ENCODE measurements around the gene HLF. TPM values are rescaled to one million over a fixed set of nuclear protein-coding genes. Genes with fewer than 3 reads are reported as not detected.

Gene HLF
- total RNA-seq, 1 donor from 2014 or later, result not detected

DNA sequence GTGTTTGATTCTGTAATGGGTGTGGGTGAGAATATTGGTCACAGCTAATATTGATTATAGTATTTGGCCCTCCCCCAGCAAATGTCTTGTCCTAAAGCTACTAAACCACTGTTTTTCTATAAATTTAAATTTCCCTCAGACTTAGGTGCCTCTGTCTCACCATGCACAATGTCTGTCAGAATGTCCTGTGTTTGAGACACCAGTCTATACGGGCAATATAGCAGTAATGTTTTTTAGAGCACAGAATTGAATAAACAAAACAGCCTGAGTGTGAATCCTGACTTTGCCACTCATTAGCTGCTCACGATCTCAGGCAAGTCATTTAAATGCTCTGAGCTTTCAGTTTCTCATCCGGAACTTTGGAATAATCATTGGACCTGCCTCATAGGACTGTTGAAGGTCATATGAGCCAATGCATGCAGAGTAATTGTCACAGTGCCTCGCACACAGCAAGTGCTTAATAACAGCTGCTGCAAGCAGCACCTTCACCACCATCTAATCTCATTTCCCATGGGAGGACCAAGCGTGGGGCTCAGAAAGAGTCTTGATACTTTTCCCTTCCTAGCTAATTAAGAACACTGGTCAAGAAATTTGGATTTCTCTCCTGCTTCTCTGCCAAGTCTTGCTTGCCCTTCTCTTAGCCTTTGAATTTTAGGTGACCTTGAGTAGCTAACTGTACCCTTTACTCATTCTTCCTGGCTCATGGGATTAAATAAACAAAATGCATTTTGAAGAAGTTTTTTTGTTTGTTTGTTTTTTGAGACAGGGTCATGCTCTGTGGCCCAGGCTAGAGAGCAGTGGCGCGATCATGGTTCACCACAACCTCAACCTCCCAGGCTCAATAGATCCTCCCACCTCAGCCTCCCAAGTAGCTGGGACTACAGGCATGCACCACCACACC, 9.8 kb downstream of the HLF start:
- DNase-seq (ENCODE audit: low read depth in 2 of 2), result no peak

GRCh38 chr17:55275894-55276804, 11.4 kb downstream of the HLF start:
- no peak for DNase-seq (ENCODE audit: low read depth in 2 of 2)

GRCh38 chr17:55278173-55278961, 13.6 kb downstream of the HLF start:
- DNase-seq (ENCODE audit: low read depth in 2 of 2), result no peak

DNA sequence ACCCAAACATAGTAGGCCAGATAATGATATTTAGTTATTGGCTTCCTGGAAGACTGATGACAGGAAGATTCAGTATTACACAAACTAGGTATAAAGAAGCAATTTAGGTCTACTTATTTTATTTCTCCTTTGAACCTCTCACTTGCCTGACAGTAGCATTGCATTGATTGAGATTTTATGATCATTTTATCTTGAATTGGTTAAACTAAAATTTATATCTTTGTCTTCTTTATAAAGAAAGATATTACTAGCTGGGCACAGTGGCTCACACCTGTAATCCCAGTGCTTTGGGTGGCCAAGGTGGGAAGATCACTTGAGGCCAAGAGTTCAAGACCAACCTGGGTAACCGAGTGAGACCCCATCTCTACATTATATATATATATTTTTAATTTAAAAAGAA, 14.4 kb downstream of the HLF start:
- no peak for DNase-seq (ENCODE audit: low read depth in 2 of 2)

DNA sequence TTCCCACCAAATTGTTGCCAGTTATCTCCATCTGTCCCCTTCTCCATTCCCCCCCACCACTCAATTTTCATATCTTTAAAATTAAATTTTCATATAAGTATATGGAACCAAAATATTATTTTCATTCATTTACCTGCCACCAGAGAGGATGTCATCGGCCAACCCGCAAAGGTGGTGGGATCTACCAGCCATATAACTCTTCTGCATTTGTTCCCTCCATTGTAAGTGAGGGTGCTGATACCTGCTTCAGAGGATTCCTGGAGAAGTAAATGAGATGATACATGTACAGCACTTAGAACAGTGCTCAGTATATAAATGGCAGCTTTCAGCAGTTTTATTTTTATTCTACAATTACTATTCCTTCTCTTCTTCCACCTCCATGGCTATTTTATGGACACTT, 15.0 kb downstream of the HLF start:
- no peak for DNase-seq (ENCODE audit: low read depth in 2 of 2)

DNA sequence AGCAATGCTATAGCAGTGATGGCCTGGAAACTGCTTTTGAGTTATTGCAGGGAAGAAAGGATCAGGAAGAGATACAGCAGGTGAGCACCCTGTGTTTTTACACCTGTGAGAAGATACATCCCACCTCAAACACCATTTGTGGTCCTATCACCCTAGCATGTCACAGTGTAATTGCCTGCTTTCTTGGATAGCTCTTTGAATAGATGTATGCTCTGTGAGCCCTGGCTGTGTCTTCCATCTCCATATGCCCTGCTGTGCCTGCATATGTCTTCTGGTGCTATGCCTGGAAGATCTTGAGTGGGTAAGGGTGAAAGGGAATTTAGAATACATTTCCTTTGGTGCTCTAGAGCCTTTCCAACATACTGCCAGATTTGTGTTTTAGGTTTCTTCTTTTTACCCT, 15.5 kb downstream of the HLF start:
- no peak for DNase-seq (ENCODE audit: low read depth in 2 of 2)

DNA sequence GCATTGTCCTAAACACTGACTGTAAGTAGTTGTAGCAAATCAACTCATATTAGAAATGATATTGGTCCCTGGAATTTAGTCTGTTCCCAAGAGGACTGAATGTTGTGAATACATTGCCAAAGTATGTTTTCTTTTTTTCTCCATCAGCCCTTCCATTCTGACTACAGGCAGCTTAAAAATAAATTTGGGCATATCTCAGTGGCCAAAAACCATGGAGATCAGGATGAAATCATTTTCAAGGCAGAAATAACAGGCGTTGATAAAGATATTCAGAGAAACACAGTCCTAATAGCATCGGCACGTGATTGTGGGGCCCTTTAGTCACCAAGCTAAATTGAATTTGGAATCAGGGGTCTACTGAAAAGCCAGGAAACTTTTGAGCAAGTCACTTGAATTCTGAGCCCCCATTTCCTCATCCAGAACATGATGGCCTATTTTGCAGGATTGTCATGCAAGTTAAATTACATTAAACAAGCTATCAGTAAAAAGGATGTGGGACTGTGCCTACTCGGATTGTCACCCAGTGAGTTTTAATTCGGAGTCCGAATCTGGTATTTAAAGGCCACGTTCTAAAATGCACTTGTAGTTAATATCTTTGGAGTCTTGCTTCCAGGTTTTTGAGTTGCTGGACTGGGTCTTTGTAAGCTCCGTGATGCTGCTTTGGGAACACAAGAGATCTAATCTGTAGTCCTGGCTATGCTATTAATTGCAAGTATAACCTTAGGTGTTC, 17.1 kb downstream of the HLF start:
- no peak for DNase-seq (ENCODE audit: low read depth in 2 of 2)

GRCh38 chr17:55282379-55282702, 17.6 kb downstream of the HLF start:
- DNase-seq (ENCODE audit: low read depth in 2 of 2), result no peak

DNA sequence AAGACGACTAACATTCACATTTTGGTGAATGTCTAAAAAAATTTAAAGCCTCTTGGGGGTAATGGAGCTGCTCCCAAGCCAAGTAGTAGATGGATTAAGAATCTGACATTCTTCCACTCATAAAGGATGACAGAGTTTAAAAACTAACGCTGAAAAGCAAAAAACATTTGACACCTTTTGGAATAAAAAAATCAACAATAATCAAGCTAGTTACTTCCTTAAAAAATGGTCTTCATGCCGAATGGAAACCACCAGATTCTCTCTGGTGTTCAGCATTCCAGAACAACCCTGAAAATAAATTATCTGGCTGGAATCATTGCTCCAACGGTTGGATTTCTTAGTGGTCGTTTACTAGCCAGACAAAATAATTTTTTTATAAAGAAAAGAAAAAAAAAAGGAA, 18.0 kb downstream of the HLF start:
- DNase-seq (ENCODE audit: low read depth in 2 of 2), result no peak

DNA sequence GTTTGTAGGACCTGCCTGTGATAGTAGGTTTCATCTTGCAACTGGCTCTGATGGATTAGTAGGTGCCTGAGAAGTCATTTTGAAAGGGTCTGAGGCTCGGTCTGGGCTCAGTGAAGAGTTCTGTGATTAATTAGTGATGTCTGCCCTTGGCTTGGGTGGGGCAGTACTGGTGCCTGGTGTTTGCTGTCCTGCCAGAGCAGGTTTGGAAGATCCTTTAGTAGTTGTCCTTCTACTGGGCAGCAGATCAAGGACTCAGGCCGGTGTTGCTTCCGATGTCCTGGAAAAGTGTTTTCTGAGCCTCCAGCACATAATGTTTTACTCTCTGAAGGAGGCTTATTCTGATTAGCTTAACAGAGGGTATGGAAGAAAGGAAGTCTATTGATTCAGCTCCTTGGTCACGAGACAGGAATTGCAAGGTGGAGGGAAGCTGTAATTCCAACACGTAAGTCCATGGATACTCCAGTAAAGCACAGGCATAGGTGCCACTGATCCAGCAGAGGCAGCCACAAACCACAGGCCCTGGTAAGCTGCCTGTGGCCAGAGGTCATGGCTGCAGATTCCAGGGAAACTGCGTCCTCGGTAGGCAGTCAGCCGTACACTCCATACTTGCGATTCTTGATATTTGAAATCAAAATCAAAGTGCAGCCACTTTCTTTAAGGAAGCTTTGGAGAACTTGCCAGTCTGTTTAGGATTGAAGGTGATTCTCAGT, 18.7 kb downstream of the HLF start:
- DNase-seq (ENCODE audit: low read depth in 2 of 2), result no peak

DNA sequence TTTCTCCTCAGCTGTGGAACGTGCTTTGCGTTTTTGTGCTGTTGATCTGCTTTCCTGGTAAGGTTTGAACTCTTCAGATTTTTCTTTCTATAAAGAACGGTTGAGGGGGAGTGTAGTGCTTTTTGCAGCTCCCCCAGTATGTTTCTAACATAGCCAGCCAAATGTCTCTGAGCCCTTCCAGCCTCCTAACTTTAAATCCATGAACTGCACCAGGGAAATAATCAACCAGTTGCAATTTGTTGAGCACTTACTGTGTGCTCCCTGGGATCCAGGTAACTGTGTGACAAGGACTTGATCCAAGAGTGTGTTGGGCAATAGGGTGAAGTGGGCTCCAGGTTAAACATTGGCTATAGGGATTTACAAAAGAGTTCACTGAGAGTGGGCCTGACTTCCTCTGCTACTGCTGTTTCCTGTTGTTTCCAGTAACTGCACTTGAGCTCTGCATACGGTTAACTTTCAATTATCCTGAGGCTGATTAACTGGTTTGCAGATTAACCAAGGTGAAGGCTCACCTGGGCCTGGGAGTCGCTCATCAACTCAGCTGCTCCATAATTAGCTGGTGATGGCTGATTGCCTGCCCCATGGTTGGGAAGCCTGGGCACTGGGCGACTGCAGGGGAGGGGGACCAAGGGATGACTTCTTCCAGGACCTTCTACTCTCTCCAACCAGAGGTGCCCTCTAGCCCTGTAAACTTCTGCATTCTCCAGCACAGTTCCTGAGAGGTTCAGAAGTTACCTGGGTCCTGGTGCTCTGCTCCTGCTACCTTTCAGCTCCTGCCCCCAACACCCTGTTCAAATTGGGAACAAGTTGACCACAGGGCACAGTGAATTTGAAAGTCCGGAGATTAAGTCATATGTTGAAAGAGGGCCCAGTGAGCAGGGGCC, 19.5 kb downstream of the HLF start:
- peak in 1 of 2 donors; percentile 15 for DNase-seq (ENCODE audit: low read depth in 2 of 2)

- no peak for DNase-seq (ENCODE audit: low read depth in 2 of 2)
Measured at GRCh38 chr17:55284944-55285339, 20.2 kb downstream of the HLF start.

DNA sequence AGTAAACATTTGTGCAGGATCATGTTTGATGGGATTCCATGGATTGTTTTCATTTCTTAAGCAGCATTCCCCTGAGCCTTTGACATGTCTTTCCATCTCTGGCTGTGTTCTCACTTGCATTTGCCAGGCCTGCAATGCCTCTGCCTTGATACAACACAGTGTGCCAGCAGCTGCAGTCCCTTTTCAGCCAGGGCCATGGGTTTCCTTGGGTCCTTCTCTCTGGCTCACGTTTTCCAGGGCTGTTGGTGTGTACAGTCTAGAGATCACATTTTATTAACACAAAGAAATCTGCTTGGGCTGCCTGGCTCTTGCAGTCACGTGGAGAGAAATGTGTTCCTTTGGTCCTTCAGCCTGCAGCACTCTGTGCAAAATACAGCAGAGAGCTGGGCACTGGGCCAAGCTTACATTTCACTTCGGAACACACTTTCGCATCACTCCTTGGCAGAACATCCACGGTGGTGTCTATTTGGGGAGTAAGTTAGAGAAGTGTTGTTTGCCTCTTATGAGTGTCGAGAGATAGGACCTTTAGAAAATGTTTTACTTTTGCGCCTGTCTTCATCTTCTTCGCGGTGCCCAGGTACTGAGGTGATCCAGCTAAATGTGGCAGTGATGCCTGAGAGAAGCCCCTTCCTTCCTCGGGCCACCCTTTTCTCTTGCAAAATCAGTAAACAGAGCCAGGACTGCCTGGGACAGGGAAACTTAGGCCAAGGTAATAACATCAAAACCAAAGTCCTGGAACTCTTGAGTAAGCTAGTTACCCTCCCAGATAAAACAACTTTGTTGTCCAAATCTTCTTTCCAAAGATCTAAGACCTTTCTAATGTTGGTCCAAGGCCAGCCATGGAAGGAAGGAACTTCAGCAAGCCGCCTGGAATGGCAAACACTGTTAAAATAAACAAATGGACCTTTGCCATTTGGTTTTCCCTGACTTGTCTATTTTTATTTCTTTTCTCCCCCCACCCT, 20.9 kb downstream of the HLF start:
- DNase-seq (ENCODE audit: low read depth in 2 of 2), result peak in 1 of 2 donors; percentile 51

DNA sequence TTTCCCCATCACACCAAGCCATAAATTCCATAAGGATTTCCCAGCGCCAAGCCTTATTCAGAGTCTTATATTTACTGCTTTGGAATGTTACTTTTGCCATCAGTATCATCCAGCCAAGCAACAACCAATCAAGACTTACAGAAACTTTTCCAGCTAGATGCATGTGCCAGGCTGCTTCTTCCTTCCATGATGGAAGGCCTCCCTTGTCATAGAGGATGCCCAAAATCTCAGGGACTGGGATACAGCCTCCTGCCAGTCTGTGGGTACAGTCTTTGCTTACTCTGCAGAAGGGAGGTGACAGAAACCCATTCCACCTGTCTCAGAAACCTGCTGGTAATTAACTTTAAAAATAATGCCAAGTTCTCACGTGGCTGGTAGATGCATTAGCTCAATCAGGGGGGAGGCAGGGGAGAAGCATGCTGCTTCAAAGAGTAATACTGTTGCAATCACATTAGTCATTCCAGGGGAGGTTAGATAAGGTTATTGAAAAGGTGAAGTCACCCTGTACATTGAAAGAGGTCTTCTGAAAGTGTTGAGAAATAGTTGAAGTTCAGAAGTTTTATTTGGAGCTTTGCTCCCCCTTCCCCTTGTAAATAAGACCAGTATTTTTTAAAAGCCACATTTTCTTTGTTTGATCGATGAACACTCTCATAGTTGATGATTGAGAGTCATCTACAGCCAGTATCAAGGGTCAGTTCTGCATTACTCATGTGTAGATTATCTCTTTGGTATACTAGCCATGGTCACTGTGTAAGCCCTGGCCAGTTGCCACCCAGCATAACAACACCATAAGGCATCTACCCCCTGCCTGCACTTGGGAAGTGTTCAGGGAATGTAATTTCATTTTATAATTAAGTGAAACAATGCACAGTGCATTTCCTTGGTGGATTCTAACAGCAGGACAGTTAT, 22.2 kb downstream of the HLF start:
- DNase-seq (ENCODE audit: low read depth in 2 of 2), result no peak

DNA sequence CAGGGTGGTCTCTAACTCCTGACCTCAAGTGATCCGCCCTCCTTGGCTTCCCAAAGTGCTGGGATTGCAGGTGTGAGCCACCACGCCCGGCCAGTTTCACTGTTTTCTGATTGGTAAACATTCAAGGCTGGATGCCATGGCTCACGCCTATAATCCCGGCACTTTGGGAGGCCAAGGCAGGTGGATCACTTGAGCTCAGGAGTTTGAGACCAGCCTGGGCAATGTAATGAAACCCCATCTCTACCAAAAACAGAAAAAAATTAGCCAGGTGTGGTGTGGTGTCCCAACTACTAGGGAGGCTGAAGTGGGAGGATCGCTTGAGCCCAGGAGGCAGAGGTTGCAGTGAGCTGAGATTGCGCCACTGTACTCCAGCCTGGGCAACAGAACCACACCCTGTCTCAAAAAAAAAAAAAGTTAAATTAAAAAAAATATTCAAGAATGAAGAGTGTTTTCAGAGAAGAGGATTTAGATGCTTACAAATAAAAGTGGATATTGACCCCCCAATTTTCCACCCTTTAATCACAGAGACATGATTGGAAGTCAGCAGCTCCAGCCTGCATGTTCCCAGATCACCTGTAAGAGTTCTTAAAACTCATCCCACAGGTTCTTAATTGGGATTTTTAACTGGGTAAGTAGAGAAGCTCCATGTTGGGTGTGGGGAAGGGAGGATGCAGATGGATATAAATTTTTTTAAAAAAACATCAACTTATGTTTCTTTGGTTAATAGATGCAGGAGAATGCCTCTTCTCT, 23.8 kb downstream of the HLF start:
- no peak for DNase-seq (ENCODE audit: low read depth in 2 of 2)

DNA sequence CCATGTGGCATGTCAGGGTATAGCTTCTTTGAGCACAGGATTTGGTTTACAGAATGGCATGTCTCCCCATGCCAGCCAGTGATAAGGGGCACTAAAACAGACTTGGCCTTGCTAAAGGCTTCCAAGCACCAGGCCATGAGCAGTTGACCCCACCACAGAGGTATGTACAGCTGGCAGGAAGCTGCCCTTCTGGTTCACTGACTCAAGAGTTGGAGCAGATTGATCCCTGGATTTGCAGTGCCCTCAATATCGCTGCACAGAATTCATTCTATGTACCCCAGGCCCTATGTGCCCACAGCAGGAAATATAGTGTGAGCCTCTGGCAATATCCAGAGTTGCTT, 24.3 kb downstream of the HLF start:
- no peak for DNase-seq (ENCODE audit: low read depth in 2 of 2)

DNA sequence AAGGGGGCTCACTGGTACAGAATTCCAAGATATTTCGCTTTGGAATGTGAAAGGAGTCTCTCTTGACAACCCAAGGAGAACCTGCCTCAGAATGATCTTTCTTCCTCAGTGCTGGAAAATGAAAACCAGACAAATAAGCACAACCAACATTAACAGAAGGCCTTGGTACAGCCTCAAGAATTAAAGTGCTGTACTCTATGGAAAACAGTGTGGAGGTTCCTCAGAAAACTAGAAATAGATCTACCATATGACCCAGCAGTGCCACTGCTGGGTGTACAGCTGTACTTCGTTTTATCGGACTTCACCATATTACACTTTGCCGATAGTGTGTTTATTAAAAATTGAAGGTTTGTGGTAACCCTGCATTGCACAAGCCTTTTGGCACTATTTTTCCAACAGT, 25.2 kb downstream of the HLF start:
- no peak for DNase-seq (ENCODE audit: low read depth in 2 of 2)
